DMS 273 treated with DMSO at 0.1 percent for 48 hours (cell line): ENCODE measurements around the gene TSPAN3.

Source experiments
- DNase-seq: peaks from one replicate; lab custom pipeline; 2025; lab: John Stamatoyannopoulos, UW

The TSPAN3 gene

GRCh38 chr15:77009646-77010311, 61.1 kb downstream of the TSPAN3 start:
- DNase-seq, result no peak

GRCh38 chr15:77009176-77009575, 61.7 kb downstream of the TSPAN3 start:
- DNase-seq, result no peak

- no peak for DNase-seq
Observed at GRCh38 chr15:77004189-77004588, 66.7 kb downstream of the TSPAN3 start.

- no peak for DNase-seq
Observed at GRCh38 chr15:77002954-77003912, 67.7 kb downstream of the TSPAN3 start.

GRCh38 chr15:77002436-77002835, 68.5 kb downstream of the TSPAN3 start:
- DNase-seq, result no peak

- no peak for DNase-seq
Observed at GRCh38 chr15:77001966-77002365, 68.9 kb downstream of the TSPAN3 start.

- DNase-seq, result no peak
Observed at GRCh38 chr15:77001351-77001750, 69.6 kb downstream of the TSPAN3 start.

- no peak for DNase-seq
Observed at GRCh38 chr15:76999996-77000395, 70.9 kb downstream of the TSPAN3 start.

- no peak for DNase-seq
Observed at GRCh38 chr15:76998663-76999285, 72.1 kb downstream of the TSPAN3 start.

GRCh38 chr15:76996526-76997401, 74.1 kb downstream of the TSPAN3 start:
- DNase-seq, result no peak

- no peak for DNase-seq
Observed at GRCh38 chr15:76996076-76996525, 74.8 kb downstream of the TSPAN3 start.

- DNase-seq, result no peak
Observed at GRCh38 chr15:76994971-76995945, 75.7 kb downstream of the TSPAN3 start, which contains the start of gene PSTPIP1. PSTPIP1 (plus strand) TSS chr15:76995126; CDS start chr15:76995574, 448 bp downstream.

GRCh38 chr15:76994496-76994895, 76.4 kb downstream of the TSPAN3 start:
- DNase-seq, result no peak

GRCh38 chr15:76994001-76994400, 76.9 kb downstream of the TSPAN3 start:
- no peak for DNase-seq

GRCh38 chr15:76993114-76993725, 77.7 kb downstream of the TSPAN3 start:
- DNase-seq, result no peak

GRCh38 chr15:76991741-76992645, 78.9 kb downstream of the TSPAN3 start:
- no peak for DNase-seq
